Activated T-cell treated with anti-CD3 and anti-CD28 coated beads, Interleukin-2, amount 50 U/mL, for 24 hours (primary cell): Measurements from ENCODE around the gene SLC24A1.

Experiments
- DNase-seq: peaks from one replicate; pipeline ENCODE4 v3.0.0-alpha.2; 2020
- H3K27ac Mint-ChIP-seq: 2 replicates; pipeline ENCODE4 v1.8.0; 2020; ENCODE audit warnings: mild to moderate bottlenecking, mixed read lengths
- H3K27me3 Mint-ChIP-seq: 2 replicates; pipeline ENCODE4 v1.8.0; 2020; ENCODE audit warnings: mixed read lengths
- H3K36me3 Mint-ChIP-seq: 2 replicates; pipeline ENCODE4 v1.8.0; 2020; ENCODE audit warnings: low read depth, mixed read lengths
- H3K4me1 Mint-ChIP-seq: 2 replicates; pipeline ENCODE4 v1.8.0; 2020; ENCODE audit warnings: low read depth, mixed read lengths
- H3K4me3 Mint-ChIP-seq: 2 replicates; pipeline ENCODE4 v1.8.0; 2020; ENCODE audit warnings: mild to moderate bottlenecking, moderate library complexity, mixed read lengths
- H3K9me3 Mint-ChIP-seq: 2 replicates; pipeline ENCODE4 v1.8.0; 2020; ENCODE audit warnings: mixed read lengths

Gene SLC24A1

GRCh38 chr15:65632780-65633375 lies 11.1 kb downstream of the SLC24A1 start:
- H3K4me1 Mint-ChIP-seq: peaks cover 19% of the 10 kb centered on the region
- DNase-seq: no peak
- no peaks in the 10 kb centered on the region for H3K9me3 Mint-ChIP-seq
- no peak overlapping the region for H3K4me3 Mint-ChIP-seq
- no peak overlapping the region for H3K27ac Mint-ChIP-seq
- no peaks in the 10 kb centered on the region for H3K27me3 Mint-ChIP-seq
- peaks cover 2% of the 10 kb centered on the region for H3K36me3 Mint-ChIP-seq

GRCh38 chr15:65633752-65634151 lies 12.0 kb downstream of the SLC24A1 start:
- no peak overlapping the region for H3K4me3 Mint-ChIP-seq
- H3K27ac Mint-ChIP-seq: no peak overlapping the region
- no peaks in the 10 kb centered on the region for H3K9me3 Mint-ChIP-seq
- no peak for DNase-seq
- H3K27me3 Mint-ChIP-seq: no peaks in the 10 kb centered on the region
- peaks cover 25% of the 10 kb centered on the region for H3K4me1 Mint-ChIP-seq
- peaks cover 2% of the 10 kb centered on the region for H3K36me3 Mint-ChIP-seq

GRCh38 chr15:65634356-65634755 lies 12.6 kb downstream of the SLC24A1 start:
- H3K27ac Mint-ChIP-seq: no peak overlapping the region
- H3K4me1 Mint-ChIP-seq: peaks cover 28% of the 10 kb centered on the region
- no peak for DNase-seq
- no peaks in the 10 kb centered on the region for H3K36me3 Mint-ChIP-seq
- H3K27me3 Mint-ChIP-seq: no peaks in the 10 kb centered on the region
- no peaks in the 10 kb centered on the region for H3K9me3 Mint-ChIP-seq
- no peak overlapping the region for H3K4me3 Mint-ChIP-seq

- no peak overlapping the region for H3K4me3 Mint-ChIP-seq
- no peaks in the 10 kb centered on the region for H3K9me3 Mint-ChIP-seq
- H3K4me1 Mint-ChIP-seq: peaks cover 9% of the 10 kb centered on the region
- H3K27me3 Mint-ChIP-seq: no peaks in the 10 kb centered on the region
- DNase-seq: no peak
- no peaks in the 10 kb centered on the region for H3K36me3 Mint-ChIP-seq
- H3K27ac Mint-ChIP-seq: no peak overlapping the region
Measured at GRCh38 chr15:65638109-65638508, 16.4 kb downstream of the SLC24A1 start.

- Mint-ChIP-seq H3K9me3 (no peaks in the 10 kb centered on the region), H3K4me3 (no peak overlapping the region), H3K27ac (no peak overlapping the region), H3K27me3 (no peaks in the 10 kb centered on the region), H3K4me1 (peaks cover 9% of the 10 kb centered on the region), H3K36me3 (no peaks in the 10 kb centered on the region)
- DNase-seq: no peak
Measured at GRCh38 chr15:65638681-65639089, 16.9 kb downstream of the SLC24A1 start.

GRCh38 chr15:65639509-65639908 lies 17.8 kb downstream of the SLC24A1 start:
- Mint-ChIP-seq H3K36me3 (peaks cover 1% of the 10 kb centered on the region), H3K27me3 (no peaks in the 10 kb centered on the region), H3K9me3 (no peaks in the 10 kb centered on the region), H3K27ac (peak overlapping the region; percentile 24), H3K4me3 (no peak overlapping the region), H3K4me1 (peaks cover 9% of the 10 kb centered on the region)
- no peak for DNase-seq

- no peaks in the 10 kb centered on the region for H3K9me3 Mint-ChIP-seq
- no peak overlapping the region for H3K4me3 Mint-ChIP-seq
- no peaks in the 10 kb centered on the region for H3K27me3 Mint-ChIP-seq
- no peak overlapping the region for H3K27ac Mint-ChIP-seq
- no peak for DNase-seq
- H3K36me3 Mint-ChIP-seq: peaks cover 5% of the 10 kb centered on the region
- H3K4me1 Mint-ChIP-seq: peaks cover 9% of the 10 kb centered on the region
Measured at GRCh38 chr15:65641768-65642475, 20.2 kb downstream of the SLC24A1 start.

- Mint-ChIP-seq H3K27me3 (no peaks in the 10 kb centered on the region), H3K4me1 (peaks cover 9% of the 10 kb centered on the region), H3K36me3 (peaks cover 5% of the 10 kb centered on the region), H3K27ac (no peak overlapping the region), H3K4me3 (no peak overlapping the region), H3K9me3 (no peaks in the 10 kb centered on the region)
- no peak for DNase-seq
Measured at GRCh38 chr15:65642594-65642993, 20.9 kb downstream of the SLC24A1 start.

GRCh38 chr15:65644282-65644681 lies 22.5 kb downstream of the SLC24A1 start:
- peak overlapping the region; percentile 29 for H3K27ac Mint-ChIP-seq
- H3K4me1 Mint-ChIP-seq: no peaks in the 10 kb centered on the region
- H3K36me3 Mint-ChIP-seq: peaks cover 5% of the 10 kb centered on the region
- H3K9me3 Mint-ChIP-seq: no peaks in the 10 kb centered on the region
- DNase-seq: no peak
- no peaks in the 10 kb centered on the region for H3K27me3 Mint-ChIP-seq
- no peak overlapping the region for H3K4me3 Mint-ChIP-seq

GRCh38 chr15:65645392-65645791 lies 23.7 kb downstream of the SLC24A1 start:
- H3K4me1 Mint-ChIP-seq: peaks cover 4% of the 10 kb centered on the region
- H3K36me3 Mint-ChIP-seq: peaks cover 8% of the 10 kb centered on the region
- H3K27me3 Mint-ChIP-seq: no peaks in the 10 kb centered on the region
- no peak for DNase-seq
- no peak overlapping the region for H3K4me3 Mint-ChIP-seq
- no peaks in the 10 kb centered on the region for H3K9me3 Mint-ChIP-seq
- no peak overlapping the region for H3K27ac Mint-ChIP-seq

- Mint-ChIP-seq H3K4me3 (no peak overlapping the region), H3K36me3 (peaks cover 15% of the 10 kb centered on the region), H3K27ac (no peak overlapping the region), H3K9me3 (no peaks in the 10 kb centered on the region), H3K27me3 (no peaks in the 10 kb centered on the region), H3K4me1 (peaks cover 5% of the 10 kb centered on the region)
- no peak for DNase-seq
Measured at GRCh38 chr15:65646486-65646885, 24.7 kb downstream of the SLC24A1 start.

- H3K4me1 Mint-ChIP-seq: peaks cover 9% of the 10 kb centered on the region
- no peak overlapping the region for H3K4me3 Mint-ChIP-seq
- peak overlapping the region; percentile 22 for H3K27ac Mint-ChIP-seq
- no peaks in the 10 kb centered on the region for H3K9me3 Mint-ChIP-seq
- H3K27me3 Mint-ChIP-seq: no peaks in the 10 kb centered on the region
- DNase-seq: no peak
- peaks cover 51% of the 10 kb centered on the region for H3K36me3 Mint-ChIP-seq
Measured at GRCh38 chr15:65650312-65651041, 28.7 kb downstream of the SLC24A1 start.

GRCh38 chr15:65651042-65651322 lies 29.2 kb downstream of the SLC24A1 start:
- no peak for DNase-seq
- Mint-ChIP-seq H3K36me3 (peaks cover 56% of the 10 kb centered on the region), H3K4me1 (peaks cover 9% of the 10 kb centered on the region), H3K4me3 (no peak overlapping the region), H3K9me3 (no peaks in the 10 kb centered on the region), H3K27ac (no peak overlapping the region), H3K27me3 (no peaks in the 10 kb centered on the region)

GRCh38 chr15:65651831-65652749 lies 30.4 kb downstream of the SLC24A1 start:
- H3K4me3 Mint-ChIP-seq: no peak overlapping the region
- no peaks in the 10 kb centered on the region for H3K9me3 Mint-ChIP-seq
- peaks cover 9% of the 10 kb centered on the region for H3K4me1 Mint-ChIP-seq
- peaks cover 64% of the 10 kb centered on the region for H3K36me3 Mint-ChIP-seq
- no peaks in the 10 kb centered on the region for H3K27me3 Mint-ChIP-seq
- DNase-seq: no peak
- peak overlapping the region; percentile 7 for H3K27ac Mint-ChIP-seq
